GM13976 (cell line): Measurements from ENCODE around the gene CARNS1.
A peak's percentile ranks its signal among the peaks of the same experiment; 100 is the strongest.

Experiments used
- DNase-seq: peaks from one replicate; pipeline ENCODE4 v3.0.0; 2012; ENCODE audit warnings: low spot score
- CTCF ChIP-seq: IDR thresholded peaks from 2 replicates; pipeline ENCODE4 v1.5.1; 2012; ENCODE audit warnings: borderline replicate concordance, mild to moderate bottlenecking; ENCODE audit not compliant: insufficient read depth; ENCODE audit errors: extremely low read depth, missing control alignments, control extremely low read depth
- in situ Hi-C: fragments of 300-500 bp; cut with MboI; formaldehyde crosslinking; loops from one replicate; pipeline ENCODE4 v1.12.0; 2022; ENCODE audit warnings: low sequenced_read_pairs, mixed read lengths, inconsistent platforms; ENCODE audit not compliant: unreplicated experiment

Gene CARNS1

GRCh38 chr11:67436459-67437081 is 21.1 kb downstream of the CARNS1 start:
- DNase-seq: peak; percentile 91
- TF ChIP-seq CTCF: no peak
- in situ Hi-C loops: no loop called here

- peak; percentile 81 for DNase-seq
- TF ChIP-seq CTCF: no peak
- in situ Hi-C loops: no loop called here
Observed at GRCh38 chr11:67437082-67437808, 21.8 kb downstream of the CARNS1 start, which contains the start of gene PTPRCAP. Gene PTPRCAP (minus strand): TSS chr11:67437682. CDS start chr11:67437619, 63 bp downstream.

GRCh38 chr11:67437809-67438157 is 22.3 kb downstream of the CARNS1 start:
- no peak for TF ChIP-seq CTCF
- in situ Hi-C loops: no loop called here
- DNase-seq: no peak

- DNase-seq: peak; percentile 81
- in situ Hi-C loops: no loop called here
- no peak for TF ChIP-seq CTCF
Observed at GRCh38 chr11:67438158-67438902, 22.9 kb downstream of the CARNS1 start.

GRCh38 chr11:67439321-67440228 is 24.1 kb downstream of the CARNS1 start:
- no peak for TF ChIP-seq CTCF
- no peak for DNase-seq
- in situ Hi-C loops: no loop called here
